Esophagus muscularis mucosa (tissue), 4 donors: ENCODE measurements around the gene PPP1R17. TPM values are rescaled to one million over a fixed set of nuclear protein-coding genes. Genes with fewer than 3 reads are reported as not detected.

Experiments
- DNase-seq: peaks from one replicate; pipeline ENCODE4 v3.0.0-alpha.2; 2017; ENCODE audit errors: extremely low spot score
- H3K27ac ChIP-seq, 4 donors: fragments of 200-600 bp; sonication (generic); replicated peaks in 1 of 4; 1 replicate in 3 of 4; 2 replicates in 1 of 4; pipeline ENCODE4 v1.5.1; 2016 to 2019; ENCODE audit warnings: mild to moderate bottlenecking in 1 of 4
- H3K27me3 ChIP-seq, 4 donors: fragments of 200-600 bp; sonication (generic); one replicate each; pipeline versions ENCODE4 v1.5.1 to v1.6.0; 2016 to 2019
- H3K36me3 ChIP-seq, 4 donors: fragments of 200-600 bp; sonication (generic); one replicate each; pipeline ENCODE4 v1.5.1; 2016 to 2019
- H3K4me1 ChIP-seq, 4 donors: fragments of 200-600 bp; sonication (generic); one replicate each; pipeline ENCODE4 v1.5.1; 2016 to 2019
- H3K4me3 ChIP-seq, 4 donors: fragments of 200-600 bp; sonication (generic); 1 replicate in 2 of 4; 2 replicates in 2 of 4; pipeline ENCODE4 v1.5.1; 2016 to 2019; ENCODE audit warnings: mild to moderate bottlenecking in 4 of 4, moderate library complexity in 1 of 4
- H3K9me3 ChIP-seq, 4 donors: fragments of 200-600 bp; sonication (generic); 1 replicate in 3 of 4; 2 replicates in 1 of 4; pipeline ENCODE4 v1.5.1; 2016 to 2019
- EP300 ChIP-seq: sonication (generic); formaldehyde crosslinking; IDR thresholded peaks from one replicate; pipeline ENCODE4 v1.6.1; 2017; ENCODE audit warnings: antibody characterized with exemption
- POLR2A ChIP-seq: fragments of 450-650 bp; IDR thresholded peaks from one replicate; pipeline ENCODE4 v1.6.1; 2017; ENCODE audit warnings: antibody characterized with exemption, moderate library complexity, mild to moderate bottlenecking, low read depth
- POLR2AphosphoS5 ChIP-seq, 2 donors: sonication (generic); formaldehyde crosslinking; IDR thresholded peaks; one replicate each; pipeline ENCODE4 v1.6.1; 2017; ENCODE audit warnings: antibody characterized with exemption in 2 of 2
- WGBS: methylation state at CpG from one replicate; pipeline ENCODE4 v1.1.5; 2018; 5-methylcytosine and 5-hydroxymethylcytosine counted together
- intact Hi-C: fragments of 100-400 bp; cut with DNase I; formaldehyde crosslinking; loops from one replicate; pipeline ENCODE4 v1.15.1; 2023
- total RNA-seq, 4 donors: library from RNA; depleted of rRNA; stranded (reverse); fragments of >200 nt; gene quantifications; one replicate each; pipeline versions ENCODE4 v1.1.0 to v1.2.1, GENCODE V29; 2016
- TF ChIP-seq, protein P1 (sequence below), 3 experiments: fragments of 200-600 bp in 2 of 3; fragments of 450-650 bp in 1 of 3; sonication (generic) in 2 of 3; IDR thresholded peaks; one replicate each; pipeline ENCODE4 v1.5.1; 2017 to 2019; ENCODE audit warnings: antibody characterized with exemption in 3 of 3, mild to moderate bottlenecking in 2 of 3, moderate library complexity in 1 of 3

The PPP1R17 gene
- total RNA-seq, 4 donors from 2014 or later = not detected

DNA sequence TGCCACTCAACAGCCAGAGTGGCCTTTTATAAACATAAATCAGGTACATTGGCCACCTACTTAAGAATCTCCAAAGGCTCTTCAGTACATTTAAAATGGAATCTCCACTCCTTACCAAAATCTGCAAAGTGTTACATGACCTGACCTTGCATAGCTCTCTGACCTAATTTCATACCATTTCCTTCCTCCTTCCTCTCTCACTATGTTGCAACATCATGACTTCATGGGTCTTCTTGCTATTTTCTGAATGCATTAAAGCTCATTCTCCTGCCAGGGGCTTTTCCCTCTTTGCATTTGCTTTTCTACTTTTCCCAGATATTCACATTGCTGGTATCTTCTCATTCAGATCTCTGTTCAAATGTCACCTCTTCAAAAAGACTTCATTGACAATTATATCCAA is 22.1 kb upstream of the PPP1R17 start:
- intact Hi-C loops = no loop called here

DNA sequence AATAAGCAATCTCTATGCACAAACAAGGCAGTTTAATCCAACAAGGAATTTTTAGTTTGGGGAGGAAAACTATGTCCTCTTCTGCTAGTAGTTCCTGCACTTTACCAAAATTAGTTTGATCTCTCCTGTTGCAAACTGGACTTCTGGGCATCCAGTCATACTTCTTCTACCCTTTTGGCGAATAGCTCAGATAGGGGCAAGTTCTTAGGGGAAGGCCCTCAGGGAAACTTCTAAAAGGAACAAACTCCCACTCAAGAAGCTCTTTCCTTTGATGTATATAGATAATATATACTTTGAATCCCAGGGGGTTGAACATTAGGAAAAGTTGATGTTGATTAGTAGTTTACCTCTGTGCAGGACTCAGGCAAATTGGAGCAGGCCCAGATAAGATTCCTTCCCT is 21.5 kb upstream of the PPP1R17 start:
- Histone ChIP-seq H3K36me3 (no peaks in the 10 kb centered on the region), H3K27ac (no peak overlapping the region), H3K9me3 (no peaks in the 10 kb centered on the region), H3K4me3 (no peak overlapping the region), H3K27me3 (no peaks in the 10 kb centered on the region), H3K4me1 (no peaks in the 10 kb centered on the region)
- no peak for DNase-seq
- WGBS = 84% methylated on average over 1 of the region's 1 CpG
- intact Hi-C loops = no loop called here
- TF ChIP-seq EP300 (no peak), POLR2A (no peak), POLR2AphosphoS5 (IDR thresholded peaks at IDR 0.05) (no peak)
- TF ChIP-seq, protein P1, sequence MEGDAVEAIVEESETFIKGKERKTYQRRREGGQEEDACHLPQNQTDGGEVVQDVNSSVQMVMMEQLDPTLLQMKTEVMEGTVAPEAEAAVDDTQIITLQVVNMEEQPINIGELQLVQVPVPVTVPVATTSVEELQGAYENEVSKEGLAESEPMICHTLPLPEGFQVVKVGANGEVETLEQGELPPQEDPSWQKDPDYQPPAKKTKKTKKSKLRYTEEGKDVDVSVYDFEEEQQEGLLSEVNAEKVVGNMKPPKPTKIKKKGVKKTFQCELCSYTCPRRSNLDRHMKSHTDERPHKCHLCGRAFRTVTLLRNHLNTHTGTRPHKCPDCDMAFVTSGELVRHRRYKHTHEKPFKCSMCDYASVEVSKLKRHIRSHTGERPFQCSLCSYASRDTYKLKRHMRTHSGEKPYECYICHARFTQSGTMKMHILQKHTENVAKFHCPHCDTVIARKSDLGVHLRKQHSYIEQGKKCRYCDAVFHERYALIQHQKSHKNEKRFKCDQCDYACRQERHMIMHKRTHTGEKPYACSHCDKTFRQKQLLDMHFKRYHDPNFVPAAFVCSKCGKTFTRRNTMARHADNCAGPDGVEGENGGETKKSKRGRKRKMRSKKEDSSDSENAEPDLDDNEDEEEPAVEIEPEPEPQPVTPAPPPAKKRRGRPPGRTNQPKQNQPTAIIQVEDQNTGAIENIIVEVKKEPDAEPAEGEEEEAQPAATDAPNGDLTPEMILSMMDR (IDR thresholded peaks at IDR 0.05) = no peak

More for the DNA sequence above, 22.1 kb upstream of the PPP1R17 start:
- no peaks in the 10 kb centered on the region for H3K36me3 ChIP-seq
- H3K27me3 ChIP-seq = no peaks in the 10 kb centered on the region
- TF ChIP-seq, protein P1 (IDR thresholded peaks at IDR 0.05) = no peak
- no peak for TF ChIP-seq POLR2AphosphoS5 (IDR thresholded peaks at IDR 0.05)
- no peak for TF ChIP-seq POLR2A
- no peak for TF ChIP-seq EP300
- no peak overlapping the region for H3K27ac ChIP-seq
- H3K4me1 ChIP-seq = no peaks in the 10 kb centered on the region
- no peak for DNase-seq
- H3K9me3 ChIP-seq = no peaks in the 10 kb centered on the region
- H3K4me3 ChIP-seq = no peak overlapping the region

DNA sequence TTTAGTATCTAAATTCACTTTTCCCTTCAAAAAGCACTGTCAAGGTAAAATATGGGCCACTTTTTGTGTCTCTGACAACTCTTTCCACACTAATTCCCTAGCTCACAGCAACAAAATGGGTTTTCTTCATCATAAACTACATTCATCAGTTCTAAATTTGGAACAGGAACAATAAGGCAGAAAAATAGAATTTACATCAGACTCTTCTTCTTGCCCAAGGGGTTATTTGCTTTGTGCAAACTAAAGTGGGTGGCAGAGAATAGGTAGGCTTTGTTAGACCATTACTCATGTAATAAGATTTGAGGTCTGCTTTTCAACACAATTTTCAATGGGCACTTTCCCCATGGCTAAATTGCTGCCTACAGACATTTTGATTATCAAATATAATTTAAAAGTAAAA is 17.6 kb upstream of the PPP1R17 start:
- Histone ChIP-seq H3K9me3 (no peaks in the 10 kb centered on the region), H3K4me3 (no peak overlapping the region), H3K4me1 (no peaks in the 10 kb centered on the region), H3K27me3 (no peaks in the 10 kb centered on the region), H3K27ac (no peak overlapping the region), H3K36me3 (no peaks in the 10 kb centered on the region)
- TF ChIP-seq POLR2A = no peak
- TF ChIP-seq POLR2AphosphoS5 (IDR thresholded peaks at IDR 0.05) = no peak
- TF ChIP-seq EP300 = no peak
- TF ChIP-seq, protein P1 (IDR thresholded peaks at IDR 0.05) = no peak
- intact Hi-C loops = no loop called here
- no peak for DNase-seq

DNA sequence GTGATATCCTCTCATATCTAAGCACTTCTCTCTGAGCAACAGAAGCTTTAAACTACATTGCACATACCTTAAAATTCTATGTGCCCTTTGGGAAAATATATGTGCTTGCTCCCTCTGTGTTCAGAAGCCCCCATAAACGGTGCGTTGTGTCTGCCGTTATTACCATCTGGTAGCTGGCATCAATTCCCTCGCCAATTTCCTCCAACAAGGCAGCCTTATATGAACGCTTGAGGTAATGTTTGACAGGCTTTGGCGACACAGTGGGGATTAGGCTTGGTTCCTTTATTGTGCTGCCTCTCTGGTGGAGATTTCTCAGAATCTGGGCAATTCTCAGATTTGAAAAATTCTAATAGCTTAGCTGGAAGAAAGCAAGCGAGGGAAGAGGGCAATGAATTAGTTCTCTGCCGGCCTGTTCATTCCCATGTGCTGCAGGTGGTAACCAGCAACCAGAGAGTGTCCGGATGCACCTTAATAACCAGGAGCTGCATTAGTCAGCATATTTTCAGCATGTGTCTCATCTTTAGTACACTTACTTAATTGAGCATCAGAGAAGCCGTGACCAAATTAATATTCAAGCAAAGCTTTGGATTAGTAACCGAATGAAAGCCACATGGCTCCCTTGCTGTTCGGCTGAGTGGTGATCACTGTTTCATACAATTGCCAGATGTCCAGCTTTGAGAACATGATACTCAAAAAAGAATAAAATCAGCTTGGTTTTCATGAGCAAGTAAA is 7.3 kb upstream of the PPP1R17 start:
- Histone ChIP-seq H3K9me3 (no peaks in the 10 kb centered on the region), H3K27me3 (no peaks in the 10 kb centered on the region), H3K4me3 (no peak overlapping the region), H3K4me1 (no peaks in the 10 kb centered on the region), H3K27ac (no peak overlapping the region), H3K36me3 (no peaks in the 10 kb centered on the region)
- TF ChIP-seq, protein P1 (IDR thresholded peaks at IDR 0.05) = no peak
- TF ChIP-seq EP300 (no peak), POLR2A (no peak), POLR2AphosphoS5 (IDR thresholded peaks at IDR 0.05) (no peak)
- DNase-seq = peak; percentile 74
- WGBS = 88% methylated on average over 12 of the region's 12 CpGs
- intact Hi-C loops = no loop called here
